ENCODE measurements around the gene SNRPD3.
"Not testable (repeated sequence)": the region's sequence is repeated elsewhere in the genome, so short reads cannot be mapped to it uniquely, and the experiment has no call there.

Gene SNRPD3

GRCh38 chr22:24599514-24599913, 43.7 kb downstream of the SNRPD3 start:
- DNase-seq (ENCODE audit: extremely low spot score): no peak
- TF ChIP-seq ELF4 (IDR thresholded peaks at IDR 0.05) (no peak), BHLHE40 (IDR thresholded peaks at IDR 0.05; ENCODE audit: borderline replicate concordance) (no peak), CTBP1 (IDR thresholded peaks at IDR 0.05; ENCODE audit: borderline replicate concordance) (no peak), TARDBP (IDR thresholded peaks at IDR 0.05) (no peak), ZNF384 (IDR thresholded peaks at IDR 0.05) (no peak), LEF1 (IDR thresholded peaks at IDR 0.05; ENCODE audit: borderline replicate concordance) (no peak), ARNT (IDR thresholded peaks at IDR 0.05) (no peak), L3MBTL2 (conservative IDR thresholded peaks at IDR 0.05) (no peak), FOXK2 (IDR thresholded peaks at IDR 0.05) (no peak), SUZ12 (IDR thresholded peaks at IDR 0.05) (no peak), NFRKB (IDR thresholded peaks at IDR 0.05) (no peak), PKNOX1 (IDR thresholded peaks at IDR 0.05) (no peak)
- ChIA-PET CTCF (no interaction called here), POLR2A (no interaction called here)

- POLR2A ChIA-PET; DNase-seq (ENCODE audit: extremely low spot score); CTCF ChIA-PET: not testable (repeated sequence)
Measured at GRCh38 chr22:24599958-24600715, 44.3 kb downstream of the SNRPD3 start.

GRCh38 chr22:24601217-24602104, 45.7 kb downstream of the SNRPD3 start:
- no peak for DNase-seq (ENCODE audit: extremely low spot score)
- CTCF ChIA-PET: no interaction called here
- TF ChIP-seq PKNOX1 (IDR thresholded peaks at IDR 0.05): no peak
- no peak for TF ChIP-seq SUZ12 (IDR thresholded peaks at IDR 0.05)
- no peak for TF ChIP-seq FOXA1 (IDR thresholded peaks at IDR 0.05)
- TF ChIP-seq ARNT (IDR thresholded peaks at IDR 0.05): no peak
- no peak for TF ChIP-seq FOXK2 (IDR thresholded peaks at IDR 0.05)
- TF ChIP-seq NFRKB (IDR thresholded peaks at IDR 0.05): no peak
- POLR2A ChIA-PET: no interaction called here

- CTCF ChIA-PET; POLR2A ChIA-PET; DNase-seq (ENCODE audit: extremely low spot score): not testable (repeated sequence)
Measured at GRCh38 chr22:24602105-24602749, 46.4 kb downstream of the SNRPD3 start.

GRCh38 chr22:24602847-24603769, 47.3 kb downstream of the SNRPD3 start, which contains the start of gene GGT1:
Gene GGT1, plus strand, starts transcription at chr22:24603193. Its CDS starts 7,889 bp downstream, at chr22:24611082.
- DNase-seq (ENCODE audit: extremely low spot score); CTCF ChIA-PET; POLR2A ChIA-PET: not testable (repeated sequence)

GRCh38 chr22:24603770-24604629, 48.2 kb downstream of the SNRPD3 start:
- POLR2A ChIA-PET; DNase-seq (ENCODE audit: extremely low spot score); CTCF ChIA-PET: not testable (repeated sequence)

- POLR2A ChIA-PET; CTCF ChIA-PET; DNase-seq (ENCODE audit: extremely low spot score): not testable (repeated sequence)
Measured at GRCh38 chr22:24606340-24606739, 50.5 kb downstream of the SNRPD3 start.

GRCh38 chr22:24607429-24607983, 51.7 kb downstream of the SNRPD3 start:
- POLR2A ChIA-PET: not testable (repeated sequence)

GRCh38 chr22:24608327-24608726, 52.5 kb downstream of the SNRPD3 start:
- CTCF ChIA-PET; DNase-seq (ENCODE audit: extremely low spot score); POLR2A ChIA-PET: not testable (repeated sequence)

More at GRCh38 chr22:24607429-24607983, 51.7 kb downstream of the SNRPD3 start:
- DNase-seq (ENCODE audit: extremely low spot score); CTCF ChIA-PET: not testable (repeated sequence)

- CTCF ChIA-PET; POLR2A ChIA-PET; DNase-seq (ENCODE audit: extremely low spot score): not testable (repeated sequence)
Measured at GRCh38 chr22:24609888-24610287, 54.1 kb downstream of the SNRPD3 start.

GRCh38 chr22:24614794-24615193, 59.0 kb downstream of the SNRPD3 start:
- DNase-seq (ENCODE audit: extremely low spot score); CTCF ChIA-PET; POLR2A ChIA-PET: not testable (repeated sequence)

- DNase-seq (ENCODE audit: extremely low spot score); POLR2A ChIA-PET; CTCF ChIA-PET: not testable (repeated sequence)
Measured at GRCh38 chr22:24621244-24621643, 65.4 kb downstream of the SNRPD3 start.
